ENCODE results near the gene DEPDC1B. TPM values are rescaled to one million over a fixed set of nuclear protein-coding genes. Genes with fewer than 3 reads are reported as not detected.

DEPDC1B gene
- total RNA-seq, 4 donors from 2014 or later: 2.7 to 3.2 (median 2.9) TPM; not detected in 1

DNA sequence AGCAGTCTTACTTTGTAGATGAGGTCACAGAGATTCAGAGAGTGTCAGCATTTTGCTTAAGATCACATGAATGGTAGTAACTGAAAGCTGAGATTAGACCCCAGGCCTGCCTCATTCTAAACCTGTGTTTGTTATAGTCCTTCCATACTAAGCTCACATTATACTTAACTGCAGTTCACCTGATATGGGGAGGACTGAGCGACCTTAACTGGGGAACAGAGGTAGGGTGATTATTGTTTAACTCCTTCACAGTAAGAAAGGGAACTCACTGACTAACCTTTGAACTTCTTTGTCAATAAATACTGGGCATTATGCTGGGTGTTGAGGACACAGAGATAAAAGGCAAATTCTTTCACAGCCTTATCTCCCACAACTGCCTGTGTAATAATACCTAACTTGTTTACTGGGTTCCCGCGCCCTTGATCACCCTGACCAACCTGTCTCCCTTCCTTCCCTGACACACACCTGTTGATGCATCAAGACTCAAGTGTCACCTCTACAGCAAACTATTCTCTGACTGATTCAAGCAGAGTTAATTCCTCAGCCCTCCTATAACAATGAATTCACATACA, 27.2 kb downstream of the DEPDC1B start:
- no peaks in the 10 kb centered on the region for H3K27me3 ChIP-seq
- WGBS, 2 donors (ENCODE audit: low coverage in 1 of 2): 29 to 56% methylated on average over 3 of the region's 3 CpGs
- peak; percentile 75 for DNase-seq
- no peaks in the 10 kb centered on the region for H3K36me3 ChIP-seq
- peaks cover 16 to 40% (median 29%) of the 10 kb centered on the region in 4 donors for H3K4me1 ChIP-seq
- no peak overlapping the region for H3K4me3 ChIP-seq
- intact Hi-C loops (cut with DNase I; ENCODE audit: low total_unique reads) (no loop called here), in situ Hi-C loops (cut with MboI; ENCODE audit: low pct_ligation_motif_present in 1 of 4, low pct_unique_long_range_greater_than_20kb in 1 of 4, low sequenced_read_pairs in 3 of 4) (loop anchor here in 2 of 4 donors (5.0 to 25.0 kb wide), 2 partner anchors 385 to 855 kb away; no protein-coding TSS in a partner anchor)
- TF ChIP-seq POLR2AphosphoS5 (IDR thresholded peaks at IDR 0.05) (peak in 2 of 3 donors; percentile 12 to 57), POLR2A (IDR thresholded peaks at IDR 0.05) (no peak), EP300 (IDR thresholded peaks at IDR 0.05; ENCODE audit: low read depth) (no peak)
- TF ChIP-seq, protein P1, sequence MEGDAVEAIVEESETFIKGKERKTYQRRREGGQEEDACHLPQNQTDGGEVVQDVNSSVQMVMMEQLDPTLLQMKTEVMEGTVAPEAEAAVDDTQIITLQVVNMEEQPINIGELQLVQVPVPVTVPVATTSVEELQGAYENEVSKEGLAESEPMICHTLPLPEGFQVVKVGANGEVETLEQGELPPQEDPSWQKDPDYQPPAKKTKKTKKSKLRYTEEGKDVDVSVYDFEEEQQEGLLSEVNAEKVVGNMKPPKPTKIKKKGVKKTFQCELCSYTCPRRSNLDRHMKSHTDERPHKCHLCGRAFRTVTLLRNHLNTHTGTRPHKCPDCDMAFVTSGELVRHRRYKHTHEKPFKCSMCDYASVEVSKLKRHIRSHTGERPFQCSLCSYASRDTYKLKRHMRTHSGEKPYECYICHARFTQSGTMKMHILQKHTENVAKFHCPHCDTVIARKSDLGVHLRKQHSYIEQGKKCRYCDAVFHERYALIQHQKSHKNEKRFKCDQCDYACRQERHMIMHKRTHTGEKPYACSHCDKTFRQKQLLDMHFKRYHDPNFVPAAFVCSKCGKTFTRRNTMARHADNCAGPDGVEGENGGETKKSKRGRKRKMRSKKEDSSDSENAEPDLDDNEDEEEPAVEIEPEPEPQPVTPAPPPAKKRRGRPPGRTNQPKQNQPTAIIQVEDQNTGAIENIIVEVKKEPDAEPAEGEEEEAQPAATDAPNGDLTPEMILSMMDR (IDR thresholded peaks at IDR 0.05): no peak
- peak overlapping the region; percentile 70 to 79 (median 76) for H3K27ac ChIP-seq
- no peaks in the 10 kb centered on the region for H3K9me3 ChIP-seq

GRCh38 chr5:60671899-60672692, 27.9 kb downstream of the DEPDC1B start:
- WGBS, 2 donors (ENCODE audit: low coverage in 1 of 2): 55 to 76% methylated on average over 4 to 6 of the region's 6 CpGs
- Histone ChIP-seq H3K27me3 (no peaks in the 10 kb centered on the region), H3K9me3 (no peaks in the 10 kb centered on the region), H3K27ac (peak overlapping the region; percentile 48 to 79 (median 72)), H3K4me1 (peaks cover 16 to 40% (median 25%) of the 10 kb centered on the region in 4 donors), H3K36me3 (no peaks in the 10 kb centered on the region), H3K4me3 (no peak overlapping the region)
- TF ChIP-seq EP300 (IDR thresholded peaks at IDR 0.05; ENCODE audit: low read depth) (no peak), POLR2AphosphoS5 (IDR thresholded peaks at IDR 0.05) (no peak), POLR2A (IDR thresholded peaks at IDR 0.05) (no peak)
- TF ChIP-seq, protein P1 (IDR thresholded peaks at IDR 0.05): no peak
- in situ Hi-C loops (cut with MboI; ENCODE audit: low pct_ligation_motif_present in 1 of 4, low pct_unique_long_range_greater_than_20kb in 1 of 4, low sequenced_read_pairs in 3 of 4) (loop anchor here in 2 of 4 donors (5.0 to 25.0 kb wide), 2 partner anchors 385 to 855 kb away; no protein-coding TSS in a partner anchor), intact Hi-C loops (cut with DNase I; ENCODE audit: low total_unique reads) (no loop called here)
- no peak for DNase-seq

GRCh38 chr5:60670749-60671148, 29.2 kb downstream of the DEPDC1B start:
- TF ChIP-seq EP300 (IDR thresholded peaks at IDR 0.05; ENCODE audit: low read depth) (no peak), POLR2A (IDR thresholded peaks at IDR 0.05) (no peak), POLR2AphosphoS5 (IDR thresholded peaks at IDR 0.05) (no peak)
- TF ChIP-seq, protein P1 (IDR thresholded peaks at IDR 0.05): no peak
- intact Hi-C loops (cut with DNase I; ENCODE audit: low total_unique reads): no loop called here
- Histone ChIP-seq H3K36me3 (no peaks in the 10 kb centered on the region), H3K4me3 (no peak overlapping the region), H3K27me3 (no peaks in the 10 kb centered on the region), H3K4me1 (peaks cover 16 to 40% (median 25%) of the 10 kb centered on the region in 4 donors), H3K27ac (peak overlapping the region; percentile 48 to 79 (median 72)), H3K9me3 (no peaks in the 10 kb centered on the region)
- in situ Hi-C loops (cut with MboI; ENCODE audit: low pct_ligation_motif_present in 1 of 4, low pct_unique_long_range_greater_than_20kb in 1 of 4, low sequenced_read_pairs in 3 of 4): loop anchor here in 2 of 4 donors (5.0 to 25.0 kb wide), 2 partner anchors 383 to 853 kb away; no protein-coding TSS in a partner anchor
- WGBS, 2 donors (ENCODE audit: low coverage in 1 of 2): 57 to 60% methylated on average over 1 to 2 of the region's 2 CpGs
- no peak for DNase-seq

- intact Hi-C loops (cut with DNase I; ENCODE audit: low total_unique reads): loop anchor here (5.0 kb wide), 1 partner anchor 856 kb away; no protein-coding TSS in a partner anchor
- no peak overlapping the region for H3K27ac ChIP-seq
- H3K4me1 ChIP-seq: peaks cover 7 to 31% (median 13%) of the 10 kb centered on the region in 4 donors
- H3K36me3 ChIP-seq: no peaks in the 10 kb centered on the region
- in situ Hi-C loops (cut with MboI; ENCODE audit: low pct_ligation_motif_present in 1 of 4, low pct_unique_long_range_greater_than_20kb in 1 of 4, low sequenced_read_pairs in 3 of 4): loop anchor here in 3 of 4 donors (10.0 to 25.0 kb wide), 2 partner anchors 381 to 854 kb away; no protein-coding TSS in a partner anchor
- no peaks in the 10 kb centered on the region for H3K27me3 ChIP-seq
- DNase-seq: no peak
- H3K9me3 ChIP-seq: no peaks in the 10 kb centered on the region
- no peak for TF ChIP-seq POLR2A (IDR thresholded peaks at IDR 0.05)
- TF ChIP-seq, protein P1 (IDR thresholded peaks at IDR 0.05): peak; percentile 49 to 74 (median 67)
- TF ChIP-seq POLR2AphosphoS5 (IDR thresholded peaks at IDR 0.05): no peak
- H3K4me3 ChIP-seq: no peak overlapping the region
Observed at GRCh38 chr5:60668686-60669304, 31.2 kb downstream of the DEPDC1B start.
